Upper lobe of left lung (tissue), 6 donors: Measurements from ENCODE around the gene ADCY7. TPM values are rescaled to one million over a fixed set of nuclear protein-coding genes. Genes with fewer than 3 reads are reported as not detected.

ENCODE experiments used
- ATAC-seq, 2 donors: fragments of 200-7000 bp; cut with Tn5 transposase; one replicate each; pipeline ENCODE4 v1.9.1; 2022; ENCODE audit warnings: mild to moderate bottlenecking in 2 of 2, moderate library complexity in 2 of 2; ENCODE audit not compliant: low FRiP score in 2 of 2
- DNase-seq, 2 donors: peaks; one replicate each; pipeline ENCODE4 v3.0.0-alpha.2; 2019 to 2020
- H3K27ac ChIP-seq, 4 donors: fragments of 200-600 bp; sonication (generic); one replicate each; pipeline ENCODE4 v1.5.1; 2016 to 2019
- H3K27me3 ChIP-seq, 4 donors: fragments of 200-600 bp; sonication (generic); one replicate each; pipeline ENCODE4 v1.5.1; 2017 to 2019
- H3K36me3 ChIP-seq, 4 donors: fragments of 200-600 bp; sonication (generic); one replicate each; pipeline ENCODE4 v1.5.1; 2016 to 2019
- H3K4me1 ChIP-seq, 4 donors: fragments of 200-600 bp; sonication (generic); one replicate each; pipeline ENCODE4 v1.5.1; 2018 to 2019
- H3K4me3 ChIP-seq, 4 donors: fragments of 200-600 bp; sonication (generic); one replicate each; pipeline ENCODE4 v1.5.1; 2017 to 2019; ENCODE audit warnings: mild to moderate bottlenecking in 2 of 4, moderate library complexity in 1 of 4
- H3K9me3 ChIP-seq, 4 donors: fragments of 200-600 bp; sonication (generic); one replicate each; pipeline ENCODE4 v1.5.1; 2018 to 2019
- EP300 ChIP-seq, 4 donors: sonication (generic); formaldehyde crosslinking; IDR thresholded peaks; one replicate each; pipeline ENCODE4 v1.5.1; 2017; ENCODE audit warnings: antibody characterized with exemption in 4 of 4, control low read depth in 2 of 4
- POLR2A ChIP-seq, 4 donors: fragments of 450-650 bp; IDR thresholded peaks; one replicate each; pipeline ENCODE4 v1.5.1; 2016 to 2017; ENCODE audit warnings: antibody characterized with exemption in 4 of 4, mild to moderate bottlenecking in 2 of 4
- POLR2AphosphoS5 ChIP-seq, 2 donors: sonication (generic); formaldehyde crosslinking; IDR thresholded peaks; one replicate each; pipeline ENCODE4 v1.5.1; 2017; ENCODE audit warnings: antibody characterized with exemption in 2 of 2
- WGBS, 2 donors: methylation state at CpG; one replicate each; pipeline ENCODE4 v1.1.5; 2017 to 2018; 5-methylcytosine and 5-hydroxymethylcytosine counted together
- total RNA-seq, 6 donors: library from RNA; depleted of rRNA in 4 of 6; stranded (reverse); fragments of >200 nt in 4 of 6; gene quantifications; one replicate each; pipeline versions ENCODE4 v1.1.0 to v1.2.1, GENCODE V29; 2016 to 2021
- TF ChIP-seq, protein P1 (sequence below), 6 experiments: fragments of 450-650 bp in 4 of 6; fragments of 200-600 bp in 2 of 6; sonication (generic) in 2 of 6; IDR thresholded peaks; one replicate each; pipeline ENCODE4 v1.5.1; 2016 to 2019; ENCODE audit warnings: antibody characterized with exemption in 6 of 6
- donor health status: DM: no; HTN: no; CAD: no; lungs with moderate emphysema.
- donor health status: DM: no; HTN: yes; CAD: no; lungs with severe emphysema.

Gene ADCY7
- total RNA-seq, 6 donors from 2014 or later, result 46.9 to 177 (median 101) TPM

DNA sequence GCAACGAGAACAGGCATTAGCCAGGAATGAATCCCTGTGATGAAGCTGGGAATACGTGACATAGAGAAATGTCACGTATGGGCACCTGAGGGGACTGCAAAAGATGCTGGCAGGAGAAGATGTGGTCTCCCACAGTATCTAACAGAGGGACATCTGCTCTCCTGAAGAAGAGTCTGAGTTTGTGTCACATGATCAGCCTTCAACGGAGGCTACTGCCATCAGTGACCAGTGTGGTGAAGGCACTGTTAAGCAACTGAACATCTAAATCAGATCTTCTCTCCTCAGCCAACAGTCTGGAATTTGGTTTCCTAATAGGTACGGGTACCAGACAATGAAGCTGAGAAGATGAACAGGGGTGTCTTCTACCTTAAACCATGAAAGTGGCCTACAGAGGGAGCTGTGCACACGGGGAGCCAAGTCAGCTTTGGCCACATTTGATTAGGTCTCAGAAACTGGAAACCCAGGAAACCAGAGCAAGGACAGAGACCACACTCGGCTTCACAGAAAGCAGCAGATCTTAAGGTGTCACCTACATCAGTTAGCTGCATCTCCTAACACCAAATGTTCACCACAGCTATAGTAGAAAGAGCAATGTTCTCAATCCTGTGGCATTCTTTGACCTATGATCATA, 60.6 kb downstream of the ADCY7 start:
- H3K27me3 ChIP-seq, result no peaks in the 10 kb centered on the region
- WGBS, 2 donors, result 69% methylated on average over 6 to 7 of the region's 7 CpGs
- H3K4me3 ChIP-seq, result no peak overlapping the region
- H3K4me1 ChIP-seq, result peaks cover 4 to 14% (median 11%) of the 10 kb centered on the region in 4 donors
- TF ChIP-seq, protein P1, sequence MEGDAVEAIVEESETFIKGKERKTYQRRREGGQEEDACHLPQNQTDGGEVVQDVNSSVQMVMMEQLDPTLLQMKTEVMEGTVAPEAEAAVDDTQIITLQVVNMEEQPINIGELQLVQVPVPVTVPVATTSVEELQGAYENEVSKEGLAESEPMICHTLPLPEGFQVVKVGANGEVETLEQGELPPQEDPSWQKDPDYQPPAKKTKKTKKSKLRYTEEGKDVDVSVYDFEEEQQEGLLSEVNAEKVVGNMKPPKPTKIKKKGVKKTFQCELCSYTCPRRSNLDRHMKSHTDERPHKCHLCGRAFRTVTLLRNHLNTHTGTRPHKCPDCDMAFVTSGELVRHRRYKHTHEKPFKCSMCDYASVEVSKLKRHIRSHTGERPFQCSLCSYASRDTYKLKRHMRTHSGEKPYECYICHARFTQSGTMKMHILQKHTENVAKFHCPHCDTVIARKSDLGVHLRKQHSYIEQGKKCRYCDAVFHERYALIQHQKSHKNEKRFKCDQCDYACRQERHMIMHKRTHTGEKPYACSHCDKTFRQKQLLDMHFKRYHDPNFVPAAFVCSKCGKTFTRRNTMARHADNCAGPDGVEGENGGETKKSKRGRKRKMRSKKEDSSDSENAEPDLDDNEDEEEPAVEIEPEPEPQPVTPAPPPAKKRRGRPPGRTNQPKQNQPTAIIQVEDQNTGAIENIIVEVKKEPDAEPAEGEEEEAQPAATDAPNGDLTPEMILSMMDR (IDR thresholded peaks at IDR 0.05), result peak in 4 of 6 experiments; percentile 14 to 45 (median 30)
- TF ChIP-seq POLR2A (IDR thresholded peaks at IDR 0.05), result no peak
- no peak overlapping the region for H3K27ac ChIP-seq
- peak; percentile 45 to 82 for ATAC-seq
- H3K36me3 ChIP-seq, result peaks cover 0 to 67% (median 9%) of the 10 kb centered on the region in 4 donors
- no peak for DNase-seq
- H3K9me3 ChIP-seq, result no peaks in the 10 kb centered on the region

DNA sequence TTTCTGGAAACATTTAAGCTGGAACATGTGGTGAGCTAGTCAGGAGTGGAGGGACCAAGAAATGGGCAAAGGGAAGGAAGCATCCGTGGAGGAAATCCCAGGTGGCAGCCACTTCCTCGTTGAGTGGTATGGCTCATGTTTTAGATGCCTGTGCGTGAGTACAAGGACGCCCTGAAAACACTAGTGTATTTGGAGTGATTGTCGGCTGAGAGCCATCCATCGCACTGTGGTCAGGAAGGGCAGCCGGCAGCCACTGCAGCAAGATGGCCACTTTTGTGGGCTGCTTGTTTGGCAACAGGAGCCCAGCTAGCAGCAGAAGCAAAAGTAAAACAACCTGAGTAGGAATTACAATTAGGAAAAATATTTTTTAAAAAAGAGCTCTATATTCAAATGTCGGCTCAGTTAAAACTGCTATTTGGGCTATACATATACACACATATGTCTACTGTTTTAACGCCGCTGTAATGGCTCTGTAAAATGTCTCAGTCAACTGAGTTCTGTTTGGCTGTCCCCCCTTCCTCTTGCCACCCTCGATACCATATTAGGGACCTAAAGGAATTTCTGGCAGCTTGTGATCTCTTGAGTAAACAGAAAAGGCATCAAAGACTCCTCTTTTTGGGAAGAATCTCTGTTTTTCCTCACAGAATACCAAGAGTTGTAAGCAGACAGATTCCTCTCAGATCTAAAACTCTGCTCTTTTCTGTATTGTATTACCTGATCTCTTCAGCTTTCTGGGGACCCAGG, 63.3 kb downstream of the ADCY7 start:
- DNase-seq (no peak), ATAC-seq (peak in 1 of 2 donors; percentile 22)
- peaks cover 4 to 17% (median 10%) of the 10 kb centered on the region in 4 donors for H3K4me1 ChIP-seq
- peaks cover 0 to 72% (median 9%) of the 10 kb centered on the region in 4 donors for H3K36me3 ChIP-seq
- no peak overlapping the region for H3K4me3 ChIP-seq
- no peaks in the 10 kb centered on the region for H3K27me3 ChIP-seq
- peak overlapping the region in 3 of 4 donors; percentile 23 to 31 (median 30) for H3K27ac ChIP-seq
- 52 to 57% methylated on average over 11 of the region's 11 CpGs for WGBS, 2 donors
- no peak for TF ChIP-seq POLR2A (IDR thresholded peaks at IDR 0.05)
- no peak for TF ChIP-seq EP300 (IDR thresholded peaks at IDR 0.05)
- TF ChIP-seq POLR2AphosphoS5 (IDR thresholded peaks at IDR 0.05), result no peak
- TF ChIP-seq, protein P1 (IDR thresholded peaks at IDR 0.05), result no peak
- H3K9me3 ChIP-seq, result no peaks in the 10 kb centered on the region

DNA sequence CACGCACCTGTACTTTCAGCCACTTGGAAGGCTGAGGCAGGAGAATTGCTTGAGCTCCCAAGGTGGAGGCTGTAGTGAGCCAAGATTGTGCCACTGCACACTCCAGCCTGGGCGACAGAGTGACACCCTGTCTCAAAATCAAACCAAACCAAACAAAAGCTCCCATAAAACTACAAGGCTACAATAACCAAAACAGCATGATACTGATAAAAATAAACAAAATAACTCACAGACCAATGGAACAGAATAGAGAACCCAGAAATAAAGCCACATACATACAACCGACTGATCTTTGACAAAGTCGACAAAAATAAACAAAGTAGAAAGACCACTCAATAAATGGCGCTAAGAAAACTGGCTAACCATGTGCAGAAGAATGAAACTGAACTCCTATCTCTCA, 65.2 kb downstream of the ADCY7 start:
- TF ChIP-seq POLR2AphosphoS5 (IDR thresholded peaks at IDR 0.05) (no peak), EP300 (IDR thresholded peaks at IDR 0.05) (no peak)
- TF ChIP-seq, protein P1 (IDR thresholded peaks at IDR 0.05), result no peak
- Histone ChIP-seq H3K27me3 (no peaks in the 10 kb centered on the region), H3K36me3 (peaks cover 0 to 67% (median 4%) of the 10 kb centered on the region in 4 donors), H3K4me1 (peaks cover 4 to 18% (median 10%) of the 10 kb centered on the region in 4 donors), H3K27ac (no peak overlapping the region), H3K9me3 (no peaks in the 10 kb centered on the region), H3K4me3 (no peak overlapping the region)
- no peak for DNase-seq
- no peak for ATAC-seq
- 92 to 93% methylated on average over 5 of the region's 5 CpGs for WGBS, 2 donors

DNA sequence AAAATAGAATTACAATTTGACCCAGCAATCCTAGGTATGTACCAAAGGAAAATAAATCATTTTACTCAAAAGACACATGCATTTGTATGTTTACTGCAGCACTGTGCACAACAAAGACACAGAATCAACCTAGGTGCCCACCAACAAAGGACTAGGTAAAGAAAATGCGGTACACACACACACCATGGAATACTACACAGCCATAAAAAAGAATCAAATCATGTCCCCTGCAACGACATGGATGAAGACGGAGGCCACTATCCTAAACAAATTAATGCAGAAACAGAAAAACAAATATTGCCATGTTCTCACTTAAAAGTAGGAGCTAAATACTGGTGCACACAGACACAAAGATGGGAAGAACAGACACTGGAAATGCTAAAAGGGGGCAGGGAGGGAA, 66.2 kb downstream of the ADCY7 start:
- Histone ChIP-seq H3K4me1 (peaks cover 4 to 18% (median 11%) of the 10 kb centered on the region in 4 donors), H3K27me3 (no peaks in the 10 kb centered on the region), H3K36me3 (peaks cover 0 to 58% (median 4%) of the 10 kb centered on the region in 4 donors), H3K9me3 (no peaks in the 10 kb centered on the region), H3K4me3 (no peak overlapping the region), H3K27ac (no peak overlapping the region)
- ATAC-seq, result no peak
- 95 to 100% methylated on average over 3 of the region's 3 CpGs for WGBS, 2 donors
- no peak for DNase-seq
- TF ChIP-seq EP300 (IDR thresholded peaks at IDR 0.05), result no peak
- TF ChIP-seq, protein P1 (IDR thresholded peaks at IDR 0.05), result no peak
- no peak for TF ChIP-seq POLR2AphosphoS5 (IDR thresholded peaks at IDR 0.05)
- no peak for TF ChIP-seq POLR2A (IDR thresholded peaks at IDR 0.05)
